GM23338 (cell line): ENCODE data around the gene PPARD. TPM values are rescaled to one million over a fixed set of nuclear protein-coding genes. Genes with fewer than 3 reads are reported as not detected.

Experiments
- ATAC-seq: fragments of 200-7000 bp; cut with Tn5 transposase; 3 replicates; pipeline ENCODE4 v1.9.1; 2020
- DNase-seq: peaks from one replicate; pipeline ENCODE4 v3.0.0-alpha.2; 2015; ENCODE audit warnings: low spot score
- H2AFZ ChIP-seq: fragments of 200-600 bp; sonication (generic); 2 replicates; pipeline ENCODE4 v1.8.0; 2016; ENCODE audit warnings: antibody characterized with exemption, mild to moderate bottlenecking, moderate library complexity
- H3F3A ChIP-seq: fragments of 200-600 bp; sonication (generic); replicated peaks from 2 replicates; pipeline ENCODE4 v1.8.0; 2017; ENCODE audit warnings: antibody characterized with exemption, mixed run types, low read depth
- H3K27ac ChIP-seq: fragments of 200-600 bp; sonication (generic); 2 replicates; pipeline ENCODE4 v1.6.1; 2016; ENCODE audit warnings: low read depth
- H3K27me3 ChIP-seq: fragments of 200-600 bp; sonication (generic); 2 replicates; pipeline ENCODE4 v1.8.0; 2016; ENCODE audit warnings: mild to moderate bottlenecking, mixed run types, moderate library complexity; ENCODE audit not compliant: insufficient read depth
- H3K36me3 ChIP-seq: fragments of 200-600 bp; sonication (generic); 2 replicates; pipeline ENCODE4 v1.8.0; 2016; ENCODE audit warnings: mild to moderate bottlenecking; ENCODE audit not compliant: insufficient read depth
- H3K4me1 ChIP-seq: fragments of 200-600 bp; sonication (generic); 2 replicates; pipeline ENCODE4 v1.8.0; 2016; ENCODE audit warnings: mild to moderate bottlenecking, moderate library complexity; ENCODE audit not compliant: insufficient read depth
- H3K4me2 ChIP-seq: fragments of 200-600 bp; sonication (generic); 2 replicates; pipeline ENCODE4 v1.7.1; 2017; ENCODE audit warnings: mixed run types
- H3K4me3 ChIP-seq: fragments of 200-600 bp; sonication (generic); 2 replicates; pipeline ENCODE4 v1.6.1; 2016; ENCODE audit warnings: mixed run types
- H3K79me2 ChIP-seq: fragments of 200-600 bp; sonication (generic); replicated peaks from 2 replicates; pipeline ENCODE4 v1.8.0; 2017; ENCODE audit warnings: mild to moderate bottlenecking; ENCODE audit not compliant: insufficient read depth
- H3K9me2 ChIP-seq: fragments of 200-600 bp; sonication (generic); 2 replicates; pipeline ENCODE4 v1.8.0; 2017; ENCODE audit not compliant: insufficient read depth
- H4K20me1 ChIP-seq: fragments of 200-600 bp; sonication (generic); replicated peaks from 2 replicates; pipeline ENCODE4 v1.8.0; 2017; ENCODE audit warnings: mild to moderate bottlenecking; ENCODE audit not compliant: insufficient read depth
- H3K27ac Mint-ChIP-seq: 2 replicates; pipeline ENCODE4 v1.8.0; 2020; ENCODE audit warnings: inconsistent platforms, mild to moderate bottlenecking, moderate library complexity, mixed read lengths
- H3K27me3 Mint-ChIP-seq: 3 replicates; pipeline ENCODE4 v1.8.0; 2022; ENCODE audit warnings: low read depth, mild to moderate bottlenecking, moderate library complexity, mixed read lengths, inconsistent platforms; ENCODE audit not compliant: insufficient read depth, poor library complexity
- H3K36me3 Mint-ChIP-seq: 3 replicates; pipeline ENCODE4 v1.8.0; 2021; ENCODE audit warnings: low read depth, mild to moderate bottlenecking, inconsistent platforms, moderate library complexity, mixed read lengths
- H3K4me1 Mint-ChIP-seq: 3 replicates; pipeline ENCODE4 v1.8.0; 2020; ENCODE audit warnings: mild to moderate bottlenecking, inconsistent platforms, mixed read lengths
- H3K4me3 Mint-ChIP-seq: 3 replicates; pipeline ENCODE4 v1.8.0; 2021; ENCODE audit warnings: moderate library complexity, mild to moderate bottlenecking, inconsistent platforms, mixed read lengths
- H3K9me3 Mint-ChIP-seq: 3 replicates; pipeline ENCODE4 v1.8.0; 2020; ENCODE audit warnings: moderate library complexity, mild to moderate bottlenecking, inconsistent platforms, mixed read lengths
- EZH2phosphoT487 ChIP-seq: fragments of 200-600 bp; sonication (generic); IDR thresholded peaks from one replicate; pipeline ENCODE4 v1.8.1; 2018; ENCODE audit warnings: antibody characterized with exemption; ENCODE audit not compliant: unreplicated experiment
- NANOG ChIP-seq: IDR thresholded peaks from 2 replicates; pipeline ENCODE4 v1.6.1; 2016; ENCODE audit warnings: antibody characterized with exemption, borderline replicate concordance
- POLR2AphosphoS5 ChIP-seq: IDR thresholded peaks from 2 replicates; pipeline ENCODE4 v1.6.1; 2016; ENCODE audit warnings: antibody characterized with exemption, low read depth
- polyA plus RNA-seq: library from polyadenylated mRNA; unstranded; fragments of >200 nt; fragmentation: Nextera tagmentation; extraction: Ambion mirVana; gene quantifications from 2 replicates; pipeline ENCODE4 v1.2.1, GENCODE V29; 2016
- total RNA-seq: library from RNA; depleted of rRNA; stranded (reverse); fragments of >200 nt; shearing (Covaris generic); gene quantifications from 2 replicates; pipeline ENCODE4 v1.2.3, GENCODE V29; 2014
- TF ChIP-seq, protein P1 (sequence below): IDR thresholded peaks from 2 replicates; pipeline ENCODE4 v1.6.1; 2016; ENCODE audit warnings: antibody characterized with exemption
- TF ChIP-seq, protein P2 (sequence below): IDR thresholded peaks from one replicate; pipeline ENCODE4 v1.6.1; 2018; ENCODE audit warnings: antibody characterized with exemption; ENCODE audit not compliant: unreplicated experiment
- TF ChIP-seq, protein P3 (sequence below): fragments of 250-450 bp; sonication (Bioruptor Pico); IDR thresholded peaks from 2 replicates; pipeline ENCODE4 v1.5.0; 2020; ENCODE audit warnings: mild to moderate bottlenecking, moderate library complexity

The PPARD gene
- total and polyA plus RNA-seq, 2 experiments from 2014 or later: 5.1 to 9.7 TPM

DNA sequence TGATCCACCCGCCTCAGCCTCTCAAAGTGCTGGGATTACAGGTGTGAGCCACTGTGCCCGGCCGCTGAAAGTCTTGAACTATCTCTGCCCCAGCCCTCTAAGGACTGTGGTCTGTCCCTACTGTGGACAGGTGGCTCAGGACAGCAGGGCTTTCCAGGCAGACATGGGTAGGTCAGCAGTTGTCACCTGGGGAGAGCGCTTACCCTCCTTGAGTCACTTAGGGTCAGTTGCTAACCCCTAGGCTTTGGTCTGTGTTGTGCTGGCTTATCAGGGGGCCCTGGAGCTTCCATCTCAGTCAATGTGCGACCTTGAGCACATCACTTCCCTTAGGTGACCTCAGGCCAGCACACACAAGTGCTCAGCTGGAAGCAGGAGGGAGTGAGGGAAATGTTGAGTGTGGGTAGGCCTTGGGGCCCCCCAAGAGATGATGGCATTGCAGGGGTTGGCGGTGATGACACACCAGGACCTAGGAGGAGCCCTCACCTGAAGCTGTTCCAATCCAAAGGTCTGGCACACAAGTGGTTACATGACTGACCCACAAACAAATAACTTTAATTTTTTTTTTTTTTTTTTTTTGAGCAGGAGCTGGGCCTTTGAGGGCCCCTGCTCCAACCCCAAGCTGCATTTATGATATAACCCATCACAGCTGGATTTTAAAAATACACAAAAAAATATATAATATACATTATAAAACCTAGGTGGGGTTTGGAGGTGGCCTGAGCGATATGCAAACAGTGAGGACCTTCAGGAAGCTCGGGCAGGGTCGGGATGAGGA is 130.9 kb downstream of the PPARD start:
- peak; percentile 19 for DNase-seq
- Mint-ChIP-seq H3K27me3 (peaks cover 65% of the 10 kb centered on the region), H3K27ac (peak overlapping the region; percentile 86), H3K4me1 (peaks cover 48% of the 10 kb centered on the region), H3K36me3 (peaks cover 78% of the 10 kb centered on the region), H3K4me3 (no peak overlapping the region), H3K9me3 (peaks cover 8% of the 10 kb centered on the region; the same call in 2 of the 3 replicates)
- Histone ChIP-seq H3K27me3 (no peaks in the 10 kb centered on the region), H3K4me3 (no peak overlapping the region), H2AFZ (no peak overlapping the region), H3K4me1 (peaks cover 20% of the 10 kb centered on the region), H3K9me2 (no peaks in the 10 kb centered on the region), H3K27ac (peak overlapping the region; percentile 98), H3K4me2 (no peak overlapping the region), H4K20me1 (peaks cover 40% of the 10 kb centered on the region), H3K79me2 (peaks cover 32% of the 10 kb centered on the region), H3K36me3 (peaks cover 38% of the 10 kb centered on the region), H3F3A (peaks cover 63% of the 10 kb centered on the region)
- peak; percentile 2 for ATAC-seq
- TF ChIP-seq, protein P1, sequence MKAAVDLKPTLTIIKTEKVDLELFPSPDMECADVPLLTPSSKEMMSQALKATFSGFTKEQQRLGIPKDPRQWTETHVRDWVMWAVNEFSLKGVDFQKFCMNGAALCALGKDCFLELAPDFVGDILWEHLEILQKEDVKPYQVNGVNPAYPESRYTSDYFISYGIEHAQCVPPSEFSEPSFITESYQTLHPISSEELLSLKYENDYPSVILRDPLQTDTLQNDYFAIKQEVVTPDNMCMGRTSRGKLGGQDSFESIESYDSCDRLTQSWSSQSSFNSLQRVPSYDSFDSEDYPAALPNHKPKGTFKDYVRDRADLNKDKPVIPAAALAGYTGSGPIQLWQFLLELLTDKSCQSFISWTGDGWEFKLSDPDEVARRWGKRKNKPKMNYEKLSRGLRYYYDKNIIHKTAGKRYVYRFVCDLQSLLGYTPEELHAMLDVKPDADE: no peak
- peak; percentile 64; the same call in 1 of the 2 replicates for TF ChIP-seq POLR2AphosphoS5

DNA sequence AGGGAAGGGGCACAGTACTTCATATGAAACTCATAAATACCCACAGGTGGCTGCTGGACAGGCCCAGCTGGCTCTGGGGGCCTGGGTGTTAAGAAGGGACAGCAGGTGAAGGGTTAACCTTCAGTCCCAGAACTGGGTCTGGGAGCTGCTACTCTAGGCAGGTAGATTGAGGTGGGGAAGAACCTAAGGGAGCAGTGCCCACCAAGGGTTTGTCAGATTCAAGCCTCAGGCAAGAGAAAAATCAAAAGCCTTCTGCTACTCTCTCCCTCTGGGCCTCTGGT is 131.4 kb downstream of the PPARD start:
- ATAC-seq (peak; percentile 5), DNase-seq (peak; percentile 40)
- H3F3A ChIP-seq: peaks cover 57% of the 10 kb centered on the region
- peaks cover 40% of the 10 kb centered on the region for H4K20me1 ChIP-seq
- H3K27ac ChIP-seq: peak overlapping the region; percentile 98
- H2AFZ ChIP-seq: no peak overlapping the region
- TF ChIP-seq EZH2phosphoT487: no peak
- TF ChIP-seq, protein P2, sequence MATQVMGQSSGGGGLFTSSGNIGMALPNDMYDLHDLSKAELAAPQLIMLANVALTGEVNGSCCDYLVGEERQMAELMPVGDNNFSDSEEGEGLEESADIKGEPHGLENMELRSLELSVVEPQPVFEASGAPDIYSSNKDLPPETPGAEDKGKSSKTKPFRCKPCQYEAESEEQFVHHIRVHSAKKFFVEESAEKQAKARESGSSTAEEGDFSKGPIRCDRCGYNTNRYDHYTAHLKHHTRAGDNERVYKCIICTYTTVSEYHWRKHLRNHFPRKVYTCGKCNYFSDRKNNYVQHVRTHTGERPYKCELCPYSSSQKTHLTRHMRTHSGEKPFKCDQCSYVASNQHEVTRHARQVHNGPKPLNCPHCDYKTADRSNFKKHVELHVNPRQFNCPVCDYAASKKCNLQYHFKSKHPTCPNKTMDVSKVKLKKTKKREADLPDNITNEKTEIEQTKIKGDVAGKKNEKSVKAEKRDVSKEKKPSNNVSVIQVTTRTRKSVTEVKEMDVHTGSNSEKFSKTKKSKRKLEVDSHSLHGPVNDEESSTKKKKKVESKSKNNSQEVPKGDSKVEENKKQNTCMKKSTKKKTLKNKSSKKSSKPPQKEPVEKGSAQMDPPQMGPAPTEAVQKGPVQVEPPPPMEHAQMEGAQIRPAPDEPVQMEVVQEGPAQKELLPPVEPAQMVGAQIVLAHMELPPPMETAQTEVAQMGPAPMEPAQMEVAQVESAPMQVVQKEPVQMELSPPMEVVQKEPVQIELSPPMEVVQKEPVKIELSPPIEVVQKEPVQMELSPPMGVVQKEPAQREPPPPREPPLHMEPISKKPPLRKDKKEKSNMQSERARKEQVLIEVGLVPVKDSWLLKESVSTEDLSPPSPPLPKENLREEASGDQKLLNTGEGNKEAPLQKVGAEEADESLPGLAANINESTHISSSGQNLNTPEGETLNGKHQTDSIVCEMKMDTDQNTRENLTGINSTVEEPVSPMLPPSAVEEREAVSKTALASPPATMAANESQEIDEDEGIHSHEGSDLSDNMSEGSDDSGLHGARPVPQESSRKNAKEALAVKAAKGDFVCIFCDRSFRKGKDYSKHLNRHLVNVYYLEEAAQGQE: no peak
- TF ChIP-seq, protein P3, sequence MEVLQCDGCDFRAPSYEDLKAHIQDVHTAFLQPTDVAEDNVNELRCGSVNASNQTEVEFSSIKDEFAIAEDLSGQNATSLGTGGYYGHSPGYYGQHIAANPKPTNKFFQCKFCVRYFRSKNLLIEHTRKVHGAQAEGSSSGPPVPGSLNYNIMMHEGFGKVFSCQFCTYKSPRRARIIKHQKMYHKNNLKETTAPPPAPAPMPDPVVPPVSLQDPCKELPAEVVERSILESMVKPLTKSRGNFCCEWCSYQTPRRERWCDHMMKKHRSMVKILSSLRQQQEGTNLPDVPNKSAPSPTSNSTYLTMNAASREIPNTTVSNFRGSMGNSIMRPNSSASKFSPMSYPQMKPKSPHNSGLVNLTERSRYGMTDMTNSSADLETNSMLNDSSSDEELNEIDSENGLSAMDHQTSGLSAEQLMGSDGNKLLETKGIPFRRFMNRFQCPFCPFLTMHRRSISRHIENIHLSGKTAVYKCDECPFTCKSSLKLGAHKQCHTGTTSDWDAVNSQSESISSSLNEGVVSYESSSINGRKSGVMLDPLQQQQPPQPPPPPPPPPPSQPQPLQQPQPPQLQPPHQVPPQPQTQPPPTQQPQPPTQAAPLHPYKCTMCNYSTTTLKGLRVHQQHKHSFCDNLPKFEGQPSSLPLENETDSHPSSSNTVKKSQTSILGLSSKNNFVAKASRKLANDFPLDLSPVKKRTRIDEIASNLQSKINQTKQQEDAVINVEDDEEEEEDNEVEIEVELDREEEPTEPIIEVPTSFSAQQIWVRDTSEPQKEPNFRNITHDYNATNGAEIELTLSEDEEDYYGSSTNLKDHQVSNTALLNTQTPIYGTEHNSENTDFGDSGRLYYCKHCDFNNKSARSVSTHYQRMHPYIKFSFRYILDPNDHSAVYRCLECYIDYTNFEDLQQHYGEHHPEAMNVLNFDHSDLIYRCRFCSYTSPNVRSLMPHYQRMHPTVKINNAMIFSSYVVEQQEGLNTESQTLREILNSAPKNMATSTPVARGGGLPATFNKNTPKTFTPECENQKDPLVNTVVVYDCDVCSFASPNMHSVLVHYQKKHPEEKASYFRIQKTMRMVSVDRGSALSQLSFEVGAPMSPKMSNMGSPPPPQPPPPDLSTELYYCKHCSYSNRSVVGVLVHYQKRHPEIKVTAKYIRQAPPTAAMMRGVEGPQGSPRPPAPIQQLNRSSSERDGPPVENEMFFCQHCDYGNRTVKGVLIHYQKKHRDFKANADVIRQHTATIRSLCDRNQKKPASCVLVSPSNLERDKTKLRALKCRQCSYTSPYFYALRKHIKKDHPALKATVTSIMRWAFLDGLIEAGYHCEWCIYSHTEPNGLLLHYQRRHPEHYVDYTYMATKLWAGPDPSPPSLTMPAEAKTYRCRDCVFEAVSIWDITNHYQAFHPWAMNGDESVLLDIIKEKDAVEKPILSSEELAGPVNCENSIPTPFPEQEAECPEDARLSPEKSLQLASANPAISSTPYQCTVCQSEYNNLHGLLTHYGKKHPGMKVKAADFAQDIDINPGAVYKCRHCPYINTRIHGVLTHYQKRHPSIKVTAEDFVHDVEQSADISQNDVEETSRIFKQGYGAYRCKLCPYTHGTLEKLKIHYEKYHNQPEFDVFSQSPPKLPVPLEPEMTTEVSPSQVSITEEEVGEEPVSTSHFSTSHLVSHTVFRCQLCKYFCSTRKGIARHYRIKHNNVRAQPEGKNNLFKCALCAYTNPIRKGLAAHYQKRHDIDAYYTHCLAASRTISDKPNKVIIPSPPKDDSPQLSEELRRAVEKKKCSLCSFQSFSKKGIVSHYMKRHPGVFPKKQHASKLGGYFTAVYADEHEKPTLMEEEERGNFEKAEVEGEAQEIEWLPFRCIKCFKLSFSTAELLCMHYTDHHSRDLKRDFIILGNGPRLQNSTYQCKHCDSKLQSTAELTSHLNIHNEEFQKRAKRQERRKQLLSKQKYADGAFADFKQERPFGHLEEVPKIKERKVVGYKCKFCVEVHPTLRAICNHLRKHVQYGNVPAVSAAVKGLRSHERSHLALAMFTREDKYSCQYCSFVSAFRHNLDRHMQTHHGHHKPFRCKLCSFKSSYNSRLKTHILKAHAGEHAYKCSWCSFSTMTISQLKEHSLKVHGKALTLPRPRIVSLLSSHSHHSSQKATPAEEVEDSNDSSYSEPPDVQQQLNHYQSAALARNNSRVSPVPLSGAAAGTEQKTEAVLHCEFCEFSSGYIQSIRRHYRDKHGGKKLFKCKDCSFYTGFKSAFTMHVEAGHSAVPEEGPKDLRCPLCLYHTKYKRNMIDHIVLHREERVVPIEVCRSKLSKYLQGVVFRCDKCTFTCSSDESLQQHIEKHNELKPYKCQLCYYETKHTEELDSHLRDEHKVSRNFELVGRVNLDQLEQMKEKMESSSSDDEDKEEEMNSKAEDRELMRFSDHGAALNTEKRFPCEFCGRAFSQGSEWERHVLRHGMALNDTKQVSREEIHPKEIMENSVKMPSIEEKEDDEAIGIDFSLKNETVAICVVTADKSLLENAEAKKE (CRISPR knock-in tag): no peak
- no peak for TF ChIP-seq NANOG
- TF ChIP-seq POLR2AphosphoS5: 0 out of 2 replicates have a peak, but pooled peaks have one; percentile 1
- Mint-ChIP-seq H3K27ac (peak overlapping the region; percentile 56; the same call in 1 of the 2 replicates), H3K27me3 (peaks cover 62% of the 10 kb centered on the region), H3K36me3 (peaks cover 78% of the 10 kb centered on the region), H3K4me3 (no peak overlapping the region), H3K9me3 (peaks cover 8% of the 10 kb centered on the region; the same call in 2 of the 3 replicates), H3K4me1 (peaks cover 48% of the 10 kb centered on the region)
- H3K4me3 ChIP-seq: no peak overlapping the region
- H3K79me2 ChIP-seq: peaks cover 27% of the 10 kb centered on the region
- peaks cover 38% of the 10 kb centered on the region for H3K36me3 ChIP-seq
- no peak overlapping the region for H3K4me2 ChIP-seq
- no peaks in the 10 kb centered on the region for H3K9me2 ChIP-seq
- H3K4me1 ChIP-seq: peaks cover 20% of the 10 kb centered on the region
- no peaks in the 10 kb centered on the region for H3K27me3 ChIP-seq
